Measurements from ENCODE around the gene TADA2A. TPM values are rescaled to one million over a fixed set of nuclear protein-coding genes. Genes with fewer than 3 reads are reported as not detected.

TADA2A gene
- total and polyA plus RNA-seq, 2 of the 8 experiments (the other 6 are each of a cell fraction or from before 2014, with no cell fraction given): 8.4 to 18.5 TPM

DNA sequence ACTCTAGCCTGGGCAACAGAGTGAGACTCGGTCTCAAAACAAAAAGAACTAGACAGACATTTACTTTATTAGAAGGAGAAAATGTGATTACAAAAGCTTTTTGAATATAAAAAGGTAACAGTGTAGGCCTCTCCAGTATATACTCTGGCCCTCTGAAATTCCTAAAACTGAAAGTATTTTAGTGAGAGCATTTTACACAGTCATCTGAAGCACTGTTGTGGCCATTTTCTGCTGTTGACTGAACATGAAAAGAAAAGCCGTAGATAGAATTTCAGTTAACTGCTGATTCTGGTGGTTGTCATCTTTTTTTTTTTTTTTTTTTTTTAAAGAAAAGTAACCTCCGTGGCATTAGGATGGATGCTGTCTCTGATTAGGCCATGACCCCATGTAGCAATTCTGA, 98.6 kb downstream of the TADA2A start:
- Histone ChIP-seq H4K8ac (ENCODE audit: extremely low read depth, insufficient read depth, low read length) (no peak overlapping the region), H4K20me1 (replicated peaks in 1 of 2; ENCODE audit: control insufficient read depth in 1 of 2, insufficient read depth in 2 of 2, low read length in 2 of 2) (peaks cover 4 to 10% of the 10 kb centered on the region in 2 experiments), H2BK15ac (ENCODE audit: low read length) (no peak overlapping the region), H2AFZ (ENCODE audit: low read length) (no peak overlapping the region), H2BK5ac (ENCODE audit: low read depth, low read length) (no peak overlapping the region), H3K4me2 (ENCODE audit: insufficient read depth in 1 of 2, low read depth in 2 of 2, low read length in 2 of 2) (no peak overlapping the region), H3K23ac (ENCODE audit: insufficient read length) (no peak overlapping the region), H3K23me2 (ENCODE audit: low read depth, low read length) (no peaks in the 10 kb centered on the region), H2AK5ac (ENCODE audit: low read depth, low read length) (no peak overlapping the region), H3K14ac (ENCODE audit: insufficient read length) (no peak overlapping the region), H3K4me1 (replicated peaks in 1 of 4; ENCODE audit: control insufficient read depth in 3 of 4, insufficient read depth in 4 of 4, low read length in 3 of 4) (peaks cover 0 to 3% (median 1%) of the 10 kb centered on the region in 4 experiments; a peak in 3 of 7 replicates), H4K5ac (ENCODE audit: insufficient read length, low read depth, low read length) (no peak overlapping the region), H3K18ac (ENCODE audit: extremely low read depth, low read length) (no peak overlapping the region), H4K91ac (replicated peaks; ENCODE audit: insufficient read length, low read length) (no peak overlapping the region), H2BK120ac (replicated peaks; ENCODE audit: low read depth, low read length) (no peak overlapping the region), H3K4me3 (ENCODE audit: extremely low read depth in 1 of 4, insufficient read depth in 2 of 4, low read depth in 3 of 4, low read length in 4 of 4) (no peak overlapping the region), H3K79me2 (ENCODE audit: control insufficient read depth in 1 of 2, insufficient read depth in 2 of 2, low read length in 2 of 2) (peaks cover 0 to 45% of the 10 kb centered on the region in 2 experiments; a peak in 3 of 4 replicates), H2BK12ac (ENCODE audit: low read depth, low read length) (no peak overlapping the region), H3K9me3 (ENCODE audit: insufficient read depth in 2 of 2, low read depth in 1 of 2, low read length in 1 of 2) (no peaks in the 10 kb centered on the region), H2BK20ac (ENCODE audit: low read length) (no peak overlapping the region), H3K9ac (replicated peaks in 1 of 4; ENCODE audit: extremely low read depth in 1 of 4, low read depth in 3 of 4, low read length in 3 of 4) (no peak overlapping the region), H3K36me3 (ENCODE audit: control insufficient read depth in 2 of 4, insufficient read depth in 4 of 4, low read length in 3 of 4) (no peaks in the 10 kb centered on the region), H3K56ac (replicated peaks; ENCODE audit: insufficient read length, low read depth, low read length) (no peak overlapping the region), H3K27ac (ENCODE audit: low read depth, low read length) (no peak overlapping the region), H3K27me3 (replicated peaks in 1 of 4; ENCODE audit: control insufficient read depth in 3 of 4, extremely low read depth in 1 of 4, insufficient read depth in 3 of 4, low read length in 3 of 4) (no peaks in the 10 kb centered on the region), H3K4ac (replicated peaks; ENCODE audit: insufficient read length, low read depth, low read length) (no peak overlapping the region), H3K79me1 (ENCODE audit: low read depth, low read length) (peaks cover 17% of the 10 kb centered on the region)
- TF ChIP-seq SIX5 (IDR thresholded peaks at IDR 0.05; ENCODE audit: low read depth, low read length) (no peak), KDM5A (IDR thresholded peaks at IDR 0.05; ENCODE audit: low read length) (no peak), CTBP2 (IDR thresholded peaks at IDR 0.05; ENCODE audit: borderline replicate concordance, insufficient read depth, insufficient read length, low read length) (no peak), PHF8 (conservative IDR thresholded peaks at IDR 0.05; ENCODE audit: low read depth, low read length) (no peak), BACH1 (IDR thresholded peaks at IDR 0.05; ENCODE audit: low read length) (no peak), RNF2 (IDR thresholded peaks at IDR 0.05; ENCODE audit: borderline replicate concordance, low read depth, low read length, missing control alignments, poor library complexity, severe bottlenecking) (no peak)
- DNase-seq (ENCODE audit: low read depth in 1 of 2, low spot score in 2 of 2): no peak
- FAIRE-seq: no peak
- ChIA-PET POLR2A (ENCODE audit: partially characterized antibody) (interaction anchor here (0.9 to 2.8 kb wide), 2 partner anchors 11 to 14 kb away, joined by 3 to 8 read pairs; no protein-coding TSS in a partner anchor), CTCF (ENCODE audit: partially characterized antibody) (interaction anchor here (0.6 to 4.2 kb wide), 8 partner anchors 10 to 103 kb away, joined by 3 to 27 read pairs (median 6); no protein-coding TSS in a partner anchor)
- WGBS, 2 experiments (ENCODE audit: extremely low coverage in 1 of 2, insufficient coverage in 1 of 2, insufficient read length in 1 of 2, insufficient replicate concordance in 2 of 2, low coverage in 1 of 2, low lambda C conversion rate in 2 of 2, missing lambda C conversion rate in 1 of 2): 100% methylated on average over 3 of the region's 3 CpGs; no CpG with 5 or more reads in 1 of the 2 experiments
